Activated CD4-positive, alpha-beta memory T cell treated with anti-CD3 and anti-CD28 coated beads for 36 hours (primary cell): ENCODE results near the gene NRG2. TPM values are rescaled to one million over a fixed set of nuclear protein-coding genes. Genes with fewer than 3 reads are reported as not detected.
A peak's percentile ranks its signal among the peaks of the same experiment; 100 is the strongest.

Source experiments
- CTCF ChIA-PET: fragments of 350-600 bp; sonication (Branson Sonifier 250); formaldehyde crosslinking; loops from one replicate; lab custom pipeline; 2021; ENCODE audit warnings: antibody characterized with exemption, inconsistent platforms; lab: Charles Lee
- POLR2A ChIA-PET: fragments of 350-600 bp; sonication (Branson Sonifier 250); formaldehyde crosslinking; loops from one replicate; lab custom pipeline; 2021; ENCODE audit warnings: antibody characterized with exemption; lab: Charles Lee
- DNase-seq: peaks from one replicate; pipeline ENCODE4 v3.0.0-alpha.2; 2020
- H3K27ac Mint-ChIP-seq: one replicate; pipeline ENCODE4 v1.8.0; 2021; ENCODE audit warnings: mixed read lengths
- H3K27me3 Mint-ChIP-seq: one replicate; pipeline ENCODE4 v1.8.0; 2021; ENCODE audit warnings: mixed read lengths
- H3K36me3 Mint-ChIP-seq: one replicate; pipeline ENCODE4 v1.8.0; 2021; ENCODE audit warnings: mixed read lengths
- H3K4me1 Mint-ChIP-seq: one replicate; pipeline ENCODE4 v1.8.0; 2021; ENCODE audit warnings: low read depth, mixed read lengths
- H3K4me3 Mint-ChIP-seq: one replicate; pipeline ENCODE4 v1.8.0; 2021; ENCODE audit warnings: mild to moderate bottlenecking, mixed read lengths
- H3K9me3 Mint-ChIP-seq: one replicate; pipeline ENCODE4 v1.8.0; 2021; ENCODE audit warnings: mixed read lengths
- intact Hi-C: fragments of 100-400 bp; cut with micrococcal nuclease; formaldehyde crosslinking; loops from one replicate; pipeline ENCODE4 v1.15.1; 2023
- total RNA-seq, 2 experiments: library from RNA; stranded (reverse); gene quantifications; one replicate each; pipeline ENCODE4 v1.2.3, GENCODE V29; 2021

The NRG2 gene
- total RNA-seq, 2 experiments from 2014 or later, result not detected

DNA sequence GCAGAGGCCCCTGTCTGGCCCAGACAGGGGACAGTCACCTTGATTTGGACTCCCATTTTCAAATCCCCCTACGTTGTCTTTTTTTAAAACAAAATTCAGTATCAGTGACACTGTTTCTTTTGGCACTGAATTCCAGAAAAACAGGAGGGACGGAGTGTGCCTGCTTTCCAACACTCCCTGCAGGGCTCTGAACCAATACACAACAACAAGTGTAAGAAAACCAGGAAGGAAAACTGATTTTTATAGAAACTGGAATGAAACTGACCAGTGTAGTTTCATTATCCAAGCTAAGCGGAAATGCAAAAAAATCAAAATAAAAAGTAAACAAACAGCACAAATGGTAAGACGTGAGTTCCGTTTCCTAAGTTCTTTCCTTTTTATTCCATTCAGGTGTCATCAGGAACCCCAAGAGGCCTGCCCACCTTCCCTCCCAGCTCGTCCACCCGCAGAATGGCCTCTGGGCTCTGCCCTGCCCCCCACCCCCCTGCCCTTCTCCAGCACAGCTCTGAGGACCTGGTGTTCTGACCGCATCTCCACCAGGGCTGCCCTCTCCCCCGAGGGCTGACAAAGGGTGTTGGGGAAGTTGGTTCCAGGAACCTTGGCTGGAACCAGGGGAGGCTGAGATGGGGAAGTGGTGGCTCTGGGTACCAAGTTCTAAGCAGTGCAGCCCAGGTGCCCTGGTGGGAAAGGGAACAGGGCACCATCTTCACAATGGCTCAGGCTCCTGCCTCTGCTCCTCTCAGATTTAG is 173.9 kb downstream of the NRG2 start:
- intact Hi-C loops, result no loop called here
- ChIA-PET CTCF (no interaction called here), POLR2A (no interaction called here)
- H3K27me3 Mint-ChIP-seq, result peaks cover 4% of the 10 kb centered on the region
- H3K36me3 Mint-ChIP-seq, result no peaks in the 10 kb centered on the region
- no peaks in the 10 kb centered on the region for H3K4me1 Mint-ChIP-seq
- DNase-seq, result no peak
- no peak overlapping the region for H3K4me3 Mint-ChIP-seq
- H3K27ac Mint-ChIP-seq, result no peak overlapping the region
- H3K9me3 Mint-ChIP-seq, result no peaks in the 10 kb centered on the region

DNA sequence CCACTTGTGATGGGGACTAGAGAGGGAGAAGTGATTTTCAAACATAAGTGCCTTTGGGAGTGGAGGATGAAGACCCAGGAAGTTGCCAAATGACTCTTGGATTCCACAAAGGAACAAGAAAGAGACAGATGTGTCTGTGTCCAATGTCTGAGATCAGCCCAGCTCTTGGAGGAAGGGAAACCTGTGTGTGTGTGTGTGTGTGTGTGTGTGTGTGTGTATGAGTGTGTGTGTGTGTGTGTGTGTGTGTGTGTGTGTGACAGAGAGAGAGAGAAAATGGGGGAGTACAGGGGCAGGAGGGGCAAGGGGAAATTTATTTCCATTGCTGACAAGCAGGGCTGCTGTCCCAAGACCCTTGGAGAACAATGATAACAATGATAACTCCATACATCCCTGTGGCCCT is 175.5 kb downstream of the NRG2 start:
- no peak overlapping the region for H3K4me3 Mint-ChIP-seq
- no peaks in the 10 kb centered on the region for H3K9me3 Mint-ChIP-seq
- ChIA-PET CTCF (interaction anchor here (0.7 to 10.1 kb wide), 4 partner anchors 20 to 101 kb away, joined by 3 to 137 read pairs (median 8); no protein-coding TSS in a partner anchor), POLR2A (no interaction called here)
- H3K36me3 Mint-ChIP-seq, result no peaks in the 10 kb centered on the region
- no peak for DNase-seq
- intact Hi-C loops, result no loop called here
- H3K27me3 Mint-ChIP-seq, result peaks cover 2% of the 10 kb centered on the region
- no peak overlapping the region for H3K27ac Mint-ChIP-seq
- H3K4me1 Mint-ChIP-seq, result no peaks in the 10 kb centered on the region

DNA sequence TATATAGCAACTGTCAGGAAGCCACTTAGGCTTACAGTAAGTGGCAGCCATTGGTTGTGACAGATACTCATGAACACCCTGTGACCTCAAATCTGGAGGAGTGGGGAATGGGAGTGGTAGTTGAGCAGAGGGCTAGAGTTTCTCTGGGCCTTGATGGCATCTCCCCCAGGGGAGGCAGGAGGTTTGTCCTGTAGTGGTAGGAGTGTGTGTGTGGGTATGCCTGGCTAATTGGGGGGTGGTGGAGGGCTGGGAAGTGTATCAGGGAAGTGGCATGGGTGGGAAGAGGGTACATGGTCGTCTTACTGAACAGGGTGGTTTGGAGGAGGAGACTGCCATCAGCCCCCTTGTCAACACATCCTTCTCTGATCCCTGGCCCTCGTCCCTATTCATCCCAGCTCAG is 176.0 kb downstream of the NRG2 start:
- no peak overlapping the region for H3K27ac Mint-ChIP-seq
- intact Hi-C loops, result no loop called here
- no peak for DNase-seq
- CTCF ChIA-PET, result interaction anchor here (0.7 to 10.1 kb wide), 4 partner anchors 20 to 102 kb away, joined by 3 to 137 read pairs (median 8); no protein-coding TSS in a partner anchor
- no peaks in the 10 kb centered on the region for H3K27me3 Mint-ChIP-seq
- H3K4me1 Mint-ChIP-seq, result no peaks in the 10 kb centered on the region
- POLR2A ChIA-PET, result no interaction called here
- no peak overlapping the region for H3K4me3 Mint-ChIP-seq
- no peaks in the 10 kb centered on the region for H3K36me3 Mint-ChIP-seq
- no peaks in the 10 kb centered on the region for H3K9me3 Mint-ChIP-seq

DNA sequence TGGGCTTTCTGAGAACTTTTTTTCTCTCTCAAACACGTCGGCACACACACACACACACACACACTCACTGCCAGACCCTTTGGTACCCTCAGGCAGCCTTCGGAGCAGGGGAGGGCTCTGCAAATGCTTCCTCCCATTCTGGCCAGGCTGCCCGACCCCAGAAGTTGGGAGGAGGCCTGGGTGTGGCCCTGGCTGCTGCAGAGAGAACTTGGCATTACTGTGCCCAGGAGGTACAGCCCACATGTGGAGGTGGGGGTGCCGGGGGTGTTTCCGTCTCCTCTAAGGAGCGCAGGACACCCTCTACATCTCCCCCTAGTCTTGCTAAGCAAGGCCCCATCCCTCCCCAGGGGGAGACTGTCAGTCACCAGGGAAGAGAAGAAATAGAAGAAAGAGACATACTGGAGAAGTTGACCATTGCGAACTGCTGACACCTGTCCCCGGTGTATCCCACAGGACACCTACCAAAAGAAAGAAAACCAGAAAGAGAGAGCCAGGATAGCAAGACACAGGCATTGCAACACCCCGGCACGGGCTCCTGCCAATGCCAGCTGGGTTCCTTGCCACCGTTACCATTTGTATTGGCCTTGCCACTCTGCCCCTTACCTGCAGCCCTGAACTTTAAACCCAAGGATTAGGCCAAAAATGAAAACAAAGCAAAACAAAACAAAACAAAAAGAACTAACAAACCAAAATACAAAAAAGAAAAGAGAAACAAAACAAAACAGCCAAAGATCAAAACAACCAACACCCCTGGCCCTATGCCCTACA is 178.2 kb downstream of the NRG2 start:
- Mint-ChIP-seq H3K4me1 (no peaks in the 10 kb centered on the region), H3K9me3 (no peaks in the 10 kb centered on the region), H3K36me3 (no peaks in the 10 kb centered on the region), H3K4me3 (no peak overlapping the region), H3K27ac (no peak overlapping the region), H3K27me3 (no peaks in the 10 kb centered on the region)
- intact Hi-C loops, result loop anchor here (1.0 kb wide), 1 partner anchor 78 kb away; no protein-coding TSS in a partner anchor
- ChIA-PET POLR2A (no interaction called here), CTCF (interaction anchor here (0.6 to 10.1 kb wide), 7 partner anchors 8 to 124 kb away, joined by 3 to 137 read pairs (median 13); no protein-coding TSS in a partner anchor)
- DNase-seq, result no peak

DNA sequence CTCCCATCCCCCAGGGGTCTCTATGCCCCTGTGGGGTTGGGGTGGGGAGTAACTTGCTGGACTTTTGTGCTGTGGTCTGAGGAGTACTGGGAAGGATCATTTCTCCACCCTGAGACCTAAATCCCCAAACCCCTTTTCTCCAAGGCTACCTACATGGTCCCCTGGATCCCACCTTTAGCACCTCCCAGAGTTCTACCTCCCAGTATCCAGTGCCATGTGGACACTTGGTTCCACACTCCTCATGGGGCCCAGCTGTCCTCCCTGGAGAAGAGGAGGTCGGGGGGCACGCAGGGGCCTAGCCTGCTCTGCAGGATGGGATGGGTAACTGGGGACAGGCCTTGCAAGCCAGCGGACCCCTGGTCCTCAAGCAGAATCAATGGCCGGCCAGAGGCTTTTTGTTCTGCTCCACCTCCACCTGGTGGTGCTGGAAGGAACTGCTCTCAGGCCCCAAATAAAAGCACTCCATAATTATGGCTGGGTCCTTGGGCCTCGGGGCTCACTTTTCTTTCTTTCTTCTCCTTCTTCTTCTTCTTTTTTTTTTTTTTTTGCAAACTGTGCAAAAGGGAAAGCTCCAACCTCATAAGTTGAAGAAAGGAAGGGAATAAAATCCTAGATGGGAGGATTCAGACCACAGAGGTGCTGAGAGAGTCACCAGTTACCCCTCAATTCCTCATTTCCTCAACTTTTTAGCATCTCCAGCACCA is 179.1 kb downstream of the NRG2 start:
- ChIA-PET CTCF (interaction anchor here (0.8 to 10.1 kb wide), 12 partner anchors 9 to 105 kb away, joined by 3 to 137 read pairs (median 4); no protein-coding TSS in a partner anchor), POLR2A (no interaction called here)
- Mint-ChIP-seq H3K27ac (no peak overlapping the region), H3K27me3 (no peaks in the 10 kb centered on the region), H3K4me3 (no peak overlapping the region), H3K9me3 (no peaks in the 10 kb centered on the region), H3K36me3 (no peaks in the 10 kb centered on the region), H3K4me1 (no peaks in the 10 kb centered on the region)
- DNase-seq, result peak; percentile 66
- intact Hi-C loops, result loop anchor here (1.0 kb wide), 1 partner anchor 77 kb away; no protein-coding TSS in a partner anchor

DNA sequence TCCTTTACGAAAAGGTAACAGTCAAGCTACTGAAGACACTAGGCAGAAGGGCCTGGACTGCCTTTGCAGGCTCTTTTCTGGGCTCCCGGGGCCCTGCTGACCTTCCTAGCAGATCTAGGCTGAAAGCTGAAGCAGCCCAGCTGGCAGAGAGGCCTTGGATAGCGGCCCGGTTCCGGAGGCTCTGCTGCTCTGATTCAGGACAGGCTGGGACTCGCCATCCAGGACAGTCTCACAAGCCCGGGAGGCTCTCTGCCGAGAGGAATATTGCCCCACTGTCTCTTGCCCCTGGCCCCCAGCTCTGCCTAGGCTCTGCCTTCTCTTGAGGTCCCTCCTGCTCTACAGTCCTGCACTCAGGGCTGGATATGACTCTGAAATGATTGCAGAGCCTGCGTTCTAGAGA is 179.7 kb downstream of the NRG2 start:
- H3K27me3 Mint-ChIP-seq, result no peaks in the 10 kb centered on the region
- ChIA-PET POLR2A (interaction anchor here (0.9 kb wide), 1 partner anchor 14 kb away, joined by 3 read pairs; no protein-coding TSS in a partner anchor), CTCF (interaction anchor here (0.9 to 10.1 kb wide), 14 partner anchors 8 to 108 kb away, joined by 3 to 137 read pairs (median 4); no protein-coding TSS in a partner anchor)
- DNase-seq, result no peak
- H3K36me3 Mint-ChIP-seq, result no peaks in the 10 kb centered on the region
- H3K9me3 Mint-ChIP-seq, result no peaks in the 10 kb centered on the region
- H3K27ac Mint-ChIP-seq, result no peak overlapping the region
- no peak overlapping the region for H3K4me3 Mint-ChIP-seq
- intact Hi-C loops, result no loop called here
- H3K4me1 Mint-ChIP-seq, result no peaks in the 10 kb centered on the region

DNA sequence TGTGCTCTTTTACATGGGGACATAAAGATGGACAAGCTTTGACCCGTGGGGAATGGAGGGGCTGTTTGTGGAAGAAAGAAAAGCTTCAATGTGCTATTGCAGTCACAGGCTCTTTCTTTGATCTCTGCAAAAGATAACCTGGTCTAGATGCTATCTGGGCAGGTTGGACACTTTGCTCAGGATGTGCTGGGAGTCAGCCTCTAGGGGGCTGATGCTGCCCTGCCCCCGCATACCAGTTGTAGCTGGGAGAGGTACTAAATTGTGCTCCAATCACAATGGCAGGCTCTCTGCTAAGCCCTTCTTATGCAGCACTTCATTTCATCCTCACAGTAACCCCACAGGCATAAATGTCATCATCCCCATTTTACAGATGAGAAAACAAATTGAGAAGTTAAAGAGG is 180.3 kb downstream of the NRG2 start:
- Mint-ChIP-seq H3K4me3 (no peak overlapping the region), H3K27me3 (no peaks in the 10 kb centered on the region), H3K27ac (no peak overlapping the region), H3K4me1 (no peaks in the 10 kb centered on the region), H3K36me3 (no peaks in the 10 kb centered on the region), H3K9me3 (no peaks in the 10 kb centered on the region)
- no peak for DNase-seq
- CTCF ChIA-PET, result interaction anchor here (0.6 to 10.1 kb wide), 15 partner anchors 8 to 958 kb away, joined by 3 to 137 read pairs (median 4); no protein-coding TSS in a partner anchor
- POLR2A ChIA-PET, result interaction anchor here (0.9 kb wide), 1 partner anchor 14 kb away, joined by 3 read pairs; no protein-coding TSS in a partner anchor
- intact Hi-C loops, result no loop called here

DNA sequence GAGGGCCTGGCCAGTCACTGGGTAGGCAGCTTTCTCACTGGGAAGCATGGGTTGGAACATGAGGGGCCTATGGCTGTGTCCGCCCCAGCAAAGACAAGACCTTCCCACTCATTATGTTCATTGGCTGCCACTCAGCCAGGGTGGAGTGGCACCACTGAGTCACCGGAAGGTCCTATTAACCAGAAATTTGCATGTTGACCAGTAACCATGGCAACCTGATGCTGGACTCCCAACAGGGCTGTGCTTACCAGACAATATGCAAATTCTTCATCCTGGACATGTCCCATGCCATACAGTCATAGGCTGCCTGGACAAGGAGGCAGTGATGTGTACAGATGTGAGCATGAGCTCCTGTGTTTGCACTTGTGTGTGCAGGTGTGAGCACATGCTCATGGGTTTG is 180.8 kb downstream of the NRG2 start:
- no peak overlapping the region for H3K4me3 Mint-ChIP-seq
- H3K36me3 Mint-ChIP-seq, result no peaks in the 10 kb centered on the region
- H3K27me3 Mint-ChIP-seq, result no peaks in the 10 kb centered on the region
- H3K27ac Mint-ChIP-seq, result no peak overlapping the region
- POLR2A ChIA-PET, result interaction anchor here (0.9 kb wide), 1 partner anchor 13 kb away, joined by 3 read pairs; no protein-coding TSS in a partner anchor
- DNase-seq, result no peak
- CTCF ChIA-PET, result interaction anchor here (0.6 to 10.1 kb wide), 10 partner anchors 9 to 958 kb away, joined by 3 to 137 read pairs (median 4); no protein-coding TSS in a partner anchor
- no peaks in the 10 kb centered on the region for H3K9me3 Mint-ChIP-seq
- intact Hi-C loops, result no loop called here
- no peaks in the 10 kb centered on the region for H3K4me1 Mint-ChIP-seq

DNA sequence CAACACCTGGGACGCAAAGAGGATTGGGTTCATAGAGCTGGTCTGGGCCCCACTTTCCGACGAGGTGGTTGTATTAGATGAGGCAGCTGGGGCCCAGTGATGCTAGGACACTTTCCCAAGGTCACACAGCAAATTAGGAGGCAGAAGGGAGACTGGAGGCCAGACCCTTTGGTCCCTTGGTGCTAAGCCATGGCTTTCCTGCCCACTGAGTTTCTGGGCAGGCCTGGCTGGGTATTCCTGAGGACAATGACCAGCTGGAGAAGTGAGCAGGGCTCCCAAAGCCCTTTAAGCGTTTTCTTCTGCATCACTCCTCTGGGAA is 181.3 kb downstream of the NRG2 start:
- DNase-seq, result no peak
- no peak overlapping the region for H3K27ac Mint-ChIP-seq
- ChIA-PET CTCF (interaction anchor here (0.8 to 10.1 kb wide), 6 partner anchors 12 to 109 kb away, joined by 3 to 137 read pairs (median 16); no protein-coding TSS in a partner anchor), POLR2A (no interaction called here)
- no peaks in the 10 kb centered on the region for H3K9me3 Mint-ChIP-seq
- H3K27me3 Mint-ChIP-seq, result no peaks in the 10 kb centered on the region
- intact Hi-C loops, result no loop called here
- no peaks in the 10 kb centered on the region for H3K4me1 Mint-ChIP-seq
- H3K36me3 Mint-ChIP-seq, result no peaks in the 10 kb centered on the region
- no peak overlapping the region for H3K4me3 Mint-ChIP-seq

DNA sequence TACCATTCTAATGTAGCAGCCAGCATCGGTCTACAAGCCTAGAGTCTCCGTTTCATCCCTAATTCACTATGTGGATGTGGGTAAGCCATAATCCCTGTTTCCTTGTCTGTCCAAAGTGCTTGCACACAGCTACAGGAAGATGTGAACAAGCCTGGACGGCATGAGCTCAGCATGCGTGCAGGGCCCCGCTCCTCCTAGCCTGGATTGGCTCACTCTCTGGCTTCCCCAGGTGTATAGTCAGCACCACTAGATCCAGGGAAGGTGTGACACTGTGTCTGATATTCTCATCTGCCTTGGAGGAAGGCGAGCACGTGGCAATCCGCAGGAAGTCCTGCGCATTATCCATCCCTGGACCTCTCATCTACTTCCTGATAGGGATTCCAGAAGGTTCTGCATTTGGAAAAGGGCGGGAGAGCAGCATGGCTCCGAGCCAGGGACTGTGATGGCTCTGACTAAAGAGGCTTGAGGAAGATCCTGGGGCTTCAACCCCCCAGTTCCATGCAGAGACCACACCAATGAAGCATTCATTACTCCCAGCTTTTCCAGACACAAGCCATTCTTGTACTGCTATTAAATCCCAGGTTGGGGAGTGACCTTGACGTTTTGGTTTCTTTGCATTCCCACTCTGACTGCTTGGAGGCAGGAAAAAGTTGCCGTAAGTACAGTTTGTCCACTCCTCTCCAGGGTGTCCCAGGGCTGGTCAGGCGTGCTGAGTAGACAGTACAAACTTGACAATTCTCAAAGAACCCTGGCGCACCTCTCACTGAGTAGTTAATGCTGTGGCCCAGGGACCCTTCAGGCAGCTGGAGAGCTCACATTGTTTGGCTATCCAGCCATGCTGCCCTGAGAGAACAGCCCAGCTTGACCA is 181.8 kb downstream of the NRG2 start:
- Mint-ChIP-seq H3K9me3 (no peaks in the 10 kb centered on the region), H3K36me3 (no peaks in the 10 kb centered on the region), H3K4me1 (no peaks in the 10 kb centered on the region), H3K4me3 (no peak overlapping the region), H3K27me3 (no peaks in the 10 kb centered on the region), H3K27ac (no peak overlapping the region)
- no peak for DNase-seq
- intact Hi-C loops, result no loop called here
- ChIA-PET CTCF (interaction anchor here (0.6 to 10.1 kb wide), 7 partner anchors 12 to 234 kb away, joined by 3 to 137 read pairs (median 13); no protein-coding TSS in a partner anchor), POLR2A (no interaction called here)

DNA sequence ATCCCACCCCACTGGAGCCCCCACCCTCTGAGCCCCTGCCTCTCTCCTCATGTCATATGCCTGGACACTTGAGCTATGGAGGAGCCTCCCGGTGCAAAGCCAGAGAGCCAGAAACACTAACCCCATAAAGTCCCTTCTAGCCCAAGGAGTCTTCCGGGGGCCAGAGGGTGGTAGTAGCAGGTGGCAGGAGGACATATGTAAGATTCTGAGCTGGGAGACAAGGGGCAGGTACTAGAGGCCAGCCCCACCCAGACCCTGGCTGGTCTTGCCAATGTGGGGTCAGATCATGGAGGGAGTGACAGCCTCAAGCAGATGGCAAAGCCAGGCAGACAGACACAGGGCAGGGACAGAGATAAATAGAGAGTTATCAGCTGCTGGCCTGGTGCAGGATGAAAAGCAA is 184.1 kb downstream of the NRG2 start:
- intact Hi-C loops, result no loop called here
- POLR2A ChIA-PET, result no interaction called here
- no peaks in the 10 kb centered on the region for H3K4me1 Mint-ChIP-seq

More for the DNA sequence above, 184.1 kb downstream of the NRG2 start:
- Mint-ChIP-seq H3K4me3 (no peak overlapping the region), H3K27me3 (no peaks in the 10 kb centered on the region), H3K27ac (no peak overlapping the region), H3K36me3 (no peaks in the 10 kb centered on the region), H3K9me3 (no peaks in the 10 kb centered on the region)
- CTCF ChIA-PET, result interaction anchor here (10.1 kb wide), 1 partner anchor 70 kb away, joined by 137 read pairs; no protein-coding TSS in a partner anchor
- no peak for DNase-seq
